GM12865 (cell line): ENCODE results near the gene DNAH17.

ENCODE experiments used
- DNase-seq: peaks from one replicate; pipeline ENCODE4 v3.0.0; 2010; ENCODE audit warnings: low read depth
- H3K4me3 ChIP-seq: 2 replicates; pipeline ENCODE4 v1.5.1; 2011; ENCODE audit warnings: mild to moderate bottlenecking, low read depth, low read length, control low read depth
- TF ChIP-seq, protein P1 (sequence below): IDR thresholded peaks from 2 replicates; pipeline ENCODE4 v1.5.1; 2011; ENCODE audit warnings: low read length, control low read depth, low read depth, inconsistent platforms; ENCODE audit not compliant: insufficient read depth; ENCODE audit errors: missing control alignments

The DNAH17 gene

GRCh38 chr17:78430892-78431691, 146.1 kb downstream of the DNAH17 start:
- no peak overlapping the region for H3K4me3 ChIP-seq
- no peak for DNase-seq

GRCh38 chr17:78429618-78429995, 147.6 kb downstream of the DNAH17 start:
- no peak overlapping the region for H3K4me3 ChIP-seq
- no peak for DNase-seq
- TF ChIP-seq, protein P1, sequence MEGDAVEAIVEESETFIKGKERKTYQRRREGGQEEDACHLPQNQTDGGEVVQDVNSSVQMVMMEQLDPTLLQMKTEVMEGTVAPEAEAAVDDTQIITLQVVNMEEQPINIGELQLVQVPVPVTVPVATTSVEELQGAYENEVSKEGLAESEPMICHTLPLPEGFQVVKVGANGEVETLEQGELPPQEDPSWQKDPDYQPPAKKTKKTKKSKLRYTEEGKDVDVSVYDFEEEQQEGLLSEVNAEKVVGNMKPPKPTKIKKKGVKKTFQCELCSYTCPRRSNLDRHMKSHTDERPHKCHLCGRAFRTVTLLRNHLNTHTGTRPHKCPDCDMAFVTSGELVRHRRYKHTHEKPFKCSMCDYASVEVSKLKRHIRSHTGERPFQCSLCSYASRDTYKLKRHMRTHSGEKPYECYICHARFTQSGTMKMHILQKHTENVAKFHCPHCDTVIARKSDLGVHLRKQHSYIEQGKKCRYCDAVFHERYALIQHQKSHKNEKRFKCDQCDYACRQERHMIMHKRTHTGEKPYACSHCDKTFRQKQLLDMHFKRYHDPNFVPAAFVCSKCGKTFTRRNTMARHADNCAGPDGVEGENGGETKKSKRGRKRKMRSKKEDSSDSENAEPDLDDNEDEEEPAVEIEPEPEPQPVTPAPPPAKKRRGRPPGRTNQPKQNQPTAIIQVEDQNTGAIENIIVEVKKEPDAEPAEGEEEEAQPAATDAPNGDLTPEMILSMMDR: no peak

More at GRCh38 chr17:78430892-78431691, 146.1 kb downstream of the DNAH17 start:
- TF ChIP-seq, protein P1: no peak

GRCh38 chr17:78428836-78429617, 148.2 kb downstream of the DNAH17 start:
- no peak overlapping the region for H3K4me3 ChIP-seq
- no peak for DNase-seq
- TF ChIP-seq, protein P1: no peak

DNA sequence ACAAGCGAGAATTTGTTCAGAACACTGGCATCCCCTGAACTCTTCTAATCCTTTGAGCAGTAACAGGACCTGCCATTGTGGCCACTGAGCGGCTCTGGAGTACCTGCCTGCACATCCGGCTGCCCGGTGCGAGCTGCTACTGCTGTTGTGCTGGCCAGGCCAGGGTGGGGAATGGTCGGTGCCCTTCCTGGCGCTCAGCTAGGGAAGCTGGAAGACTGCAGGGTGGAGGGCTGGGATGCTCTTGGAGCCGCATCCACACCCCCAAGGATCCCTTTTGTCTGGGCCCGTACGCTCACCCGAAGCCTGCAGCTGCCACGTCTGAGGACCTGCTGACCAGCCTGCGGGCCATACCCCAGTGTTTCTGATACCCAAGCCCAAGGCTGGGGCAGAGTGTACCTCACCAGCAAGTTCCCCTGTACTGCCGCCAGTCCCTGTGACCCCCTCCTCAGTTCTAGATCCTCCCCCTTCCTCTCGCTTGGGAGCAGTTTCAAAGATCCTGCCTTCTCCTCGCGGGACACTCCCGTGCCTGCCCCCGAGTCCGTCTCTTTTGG, 149.1 kb downstream of the DNAH17 start:
- TF ChIP-seq, protein P1: no peak
- no peak for DNase-seq
- H3K4me3 ChIP-seq: no peak overlapping the region

GRCh38 chr17:78427140-78427539, 150.1 kb downstream of the DNAH17 start:
- no peak for DNase-seq
- TF ChIP-seq, protein P1: no peak
- H3K4me3 ChIP-seq: no peak overlapping the region

- TF ChIP-seq, protein P1: no peak
- no peak for DNase-seq
- H3K4me3 ChIP-seq: no peak overlapping the region
Measured at GRCh38 chr17:78426293-78426879, 150.8 kb downstream of the DNAH17 start.
